Erythroblast (primary cell): ENCODE data around the gene YIF1B.

Source experiments
- DNase-seq, 2 experiments: peaks; one replicate each; lab custom pipeline; 2025; lab: John Stamatoyannopoulos, UW
- GATA1 ChIP-seq: IDR thresholded peaks from 2 replicates; pipeline ENCODE4 v1.6.1; 2011; ENCODE audit warnings: low read depth, mild to moderate bottlenecking, control low read depth, low read length, moderate library complexity
- POLR2A ChIP-seq: IDR thresholded peaks from 2 replicates; pipeline ENCODE4 v1.6.1; 2011; ENCODE audit warnings: mild to moderate bottlenecking, low read length

The YIF1B gene

DNA sequence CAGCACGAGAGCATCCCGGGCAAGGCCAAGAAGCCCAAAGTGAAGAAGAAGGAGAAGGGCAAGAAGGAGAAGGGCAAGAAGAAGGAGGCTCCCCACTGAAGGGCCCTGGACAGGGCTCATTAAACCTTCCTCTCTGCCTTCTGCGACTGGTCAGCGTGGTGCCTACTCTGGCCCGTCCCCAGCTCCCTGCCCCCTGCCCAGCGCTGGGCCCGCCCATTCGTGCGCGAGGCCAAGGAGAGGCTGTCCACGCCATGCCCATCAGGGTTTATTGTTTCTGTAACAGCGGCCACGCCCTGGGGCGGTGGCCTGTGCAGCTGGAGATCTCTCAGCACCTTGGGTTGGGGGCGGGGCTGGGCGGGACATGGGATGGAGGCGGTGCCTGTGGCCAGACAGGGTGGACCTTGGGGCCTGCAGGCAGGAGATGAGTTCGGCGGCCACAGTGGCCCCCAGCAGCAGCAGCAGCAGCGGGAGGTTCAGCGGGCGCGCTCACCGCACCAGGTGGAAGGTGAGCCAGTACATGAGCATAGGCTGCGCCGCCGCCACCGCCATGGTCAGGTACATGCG lies 10.8 kb downstream of the YIF1B start:
- peak; percentile 33 to 67 for DNase-seq
- TF ChIP-seq POLR2A (no peak), GATA1 (no peak)

DNA sequence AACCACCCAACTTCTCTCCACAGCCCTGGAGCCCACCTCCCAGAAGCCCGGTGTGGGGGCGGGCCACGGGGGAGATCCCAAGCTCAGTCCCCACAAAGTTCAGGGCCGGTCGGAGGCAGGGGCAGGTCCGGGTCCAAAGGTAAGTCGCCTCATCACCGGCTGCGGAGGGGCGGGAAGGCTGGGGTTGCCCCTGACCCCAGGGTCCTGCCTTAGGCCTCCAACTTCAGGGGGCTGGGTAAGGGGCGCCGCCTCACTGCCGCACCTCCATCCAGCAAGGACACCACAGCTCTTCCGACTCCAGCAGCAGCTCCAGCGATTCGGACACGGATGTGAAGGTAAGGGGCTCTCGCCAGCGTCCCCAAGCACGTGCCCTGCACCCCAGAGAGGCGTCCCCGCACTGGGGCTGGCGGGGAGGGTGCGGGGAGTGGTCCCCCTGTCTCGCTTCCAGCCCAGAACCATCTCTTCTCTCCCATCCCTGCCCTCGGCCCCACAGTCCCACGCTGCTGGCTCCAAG lies 11.3 kb downstream of the YIF1B start:
- no peak for DNase-seq
- TF ChIP-seq POLR2A (no peak), GATA1 (no peak)

DNA sequence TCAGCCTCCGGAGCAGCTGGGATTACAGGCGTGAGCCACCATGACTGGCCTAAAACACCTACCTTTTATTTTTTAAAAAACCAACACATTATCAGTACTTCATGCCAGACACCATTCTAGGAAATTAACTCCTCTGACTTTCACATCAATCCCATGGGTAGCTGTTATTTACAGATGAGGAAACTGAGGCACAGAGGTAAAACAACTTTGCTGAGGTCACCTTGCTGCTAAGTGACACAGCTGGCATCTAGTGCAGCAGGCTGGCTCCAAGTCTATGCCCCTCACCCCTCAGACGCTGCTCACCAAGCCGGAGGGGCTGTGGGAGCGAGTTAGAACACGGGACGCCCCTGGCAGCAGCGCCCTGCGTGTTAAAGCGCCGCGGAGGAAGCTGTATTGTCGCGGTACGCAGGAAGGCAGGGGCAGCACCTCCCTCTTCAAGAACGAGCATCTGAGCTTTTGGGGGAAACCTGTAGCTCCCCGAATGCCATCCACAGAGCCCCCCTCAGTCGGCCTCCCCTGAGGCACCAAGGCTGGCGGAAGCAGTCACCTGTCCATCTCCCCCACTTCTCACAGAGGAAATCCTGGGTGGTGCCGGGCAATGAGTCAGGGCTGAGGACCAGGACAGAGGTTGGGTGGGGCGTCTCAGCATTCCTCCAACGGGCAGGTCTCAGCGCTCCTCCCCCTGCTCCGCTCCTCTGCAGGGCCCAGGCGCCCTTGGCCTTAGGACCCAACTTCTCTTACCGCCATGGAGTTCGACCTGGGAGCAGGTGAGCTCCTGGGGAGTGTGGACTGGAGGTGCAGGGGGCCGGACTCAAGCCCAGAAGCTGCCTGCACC lies 12.0 kb downstream of the YIF1B start, which contains the start of gene C19orf33:
Gene C19orf33 (plus strand): TSS at position 735 of the 835 bp plus-strand sequence. CDS start 11 bp downstream, at position 746.
- no peak for TF ChIP-seq POLR2A
- no peak for TF ChIP-seq GATA1
- DNase-seq, result no peak

GRCh38 chr19:38298821-38299680 lies 16.7 kb downstream of the YIF1B start:
- DNase-seq, result no peak
- TF ChIP-seq POLR2A (no peak), GATA1 (no peak)

DNA sequence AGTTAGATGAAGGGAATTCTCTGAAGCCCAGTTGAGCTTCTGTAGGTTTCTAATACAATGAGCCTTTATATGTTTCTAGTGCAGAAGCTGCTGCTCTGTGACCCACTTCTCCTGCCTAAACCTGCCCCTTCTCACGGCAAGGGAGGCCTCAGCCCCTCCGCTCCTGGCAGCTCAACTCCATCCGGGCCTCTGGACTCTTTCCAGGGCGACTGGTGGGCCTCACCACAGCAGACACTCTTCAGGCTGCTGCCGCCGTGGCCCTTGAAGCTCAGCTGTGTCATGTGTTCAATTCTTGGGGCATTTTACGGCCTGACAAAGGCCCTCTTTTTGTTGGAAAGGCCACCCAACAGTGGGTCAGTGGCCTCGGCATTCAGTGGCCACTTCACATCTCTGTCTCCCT lies 21.7 kb downstream of the YIF1B start:
- no peak for DNase-seq
- no peak for TF ChIP-seq POLR2A
- TF ChIP-seq GATA1, result no peak

DNA sequence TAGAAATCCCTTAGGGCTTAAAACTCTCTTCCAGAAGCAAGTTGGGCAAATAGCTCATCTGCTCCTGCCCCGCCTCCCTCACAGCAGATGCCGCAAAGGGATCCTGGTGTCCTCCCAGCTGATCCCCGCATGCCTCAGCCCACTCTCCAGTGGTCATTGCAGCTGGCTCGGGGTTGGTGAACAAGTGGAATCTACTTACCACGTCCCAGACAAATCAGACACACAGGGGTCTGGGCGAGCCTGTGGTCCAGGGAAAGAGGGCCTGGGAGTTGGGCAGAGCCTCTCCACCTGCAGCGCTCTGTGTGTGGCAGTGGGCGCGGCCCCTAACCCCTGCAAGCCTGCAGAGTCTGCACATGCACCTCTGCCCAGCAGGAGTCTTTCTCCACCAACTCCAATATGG lies 22.5 kb downstream of the YIF1B start:
- no peak for TF ChIP-seq GATA1
- no peak for TF ChIP-seq POLR2A
- no peak for DNase-seq

DNA sequence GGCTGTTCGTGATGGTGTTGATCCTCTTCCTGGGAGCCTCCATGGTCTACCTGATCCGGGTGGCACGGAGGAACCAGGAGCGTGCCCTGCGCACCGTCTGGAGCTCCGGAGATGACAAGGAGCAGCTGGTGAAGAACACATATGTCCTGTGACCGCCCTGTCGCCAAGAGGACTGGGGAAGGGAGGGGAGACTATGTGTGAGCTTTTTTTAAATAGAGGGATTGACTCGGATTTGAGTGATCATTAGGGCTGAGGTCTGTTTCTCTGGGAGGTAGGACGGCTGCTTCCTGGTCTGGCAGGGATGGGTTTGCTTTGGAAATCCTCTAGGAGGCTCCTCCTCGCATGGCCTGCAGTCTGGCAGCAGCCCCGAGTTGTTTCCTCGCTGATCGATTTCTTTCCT lies 23.9 kb downstream of the YIF1B start:
- TF ChIP-seq POLR2A (no peak), GATA1 (no peak)
- no peak for DNase-seq

DNA sequence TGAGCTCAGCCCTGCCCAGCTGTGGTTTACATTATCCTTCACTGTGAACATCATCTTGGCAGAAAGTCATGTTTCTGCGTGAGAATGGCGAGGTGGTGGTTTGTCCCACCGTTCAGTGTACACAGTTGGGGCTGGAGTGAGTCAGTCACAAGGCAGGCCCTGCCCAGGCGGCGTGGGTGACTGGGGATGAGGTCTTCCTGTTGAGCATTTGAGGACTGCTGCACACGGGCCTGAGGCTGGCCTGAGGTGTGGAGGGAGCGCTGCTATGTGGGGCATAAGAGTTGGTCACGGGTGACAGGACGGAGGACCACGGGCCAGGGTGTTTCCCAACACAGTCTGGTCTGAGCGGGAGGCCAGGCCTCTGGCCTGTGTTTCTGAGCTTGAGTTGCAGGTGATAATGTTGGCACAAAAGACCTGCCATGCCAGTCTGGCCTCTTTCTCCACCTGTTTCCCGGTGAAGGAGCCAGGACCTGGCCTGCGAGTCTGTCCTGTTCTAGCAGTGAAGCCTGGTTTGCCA lies 25.1 kb downstream of the YIF1B start:
- TF ChIP-seq POLR2A, result no peak
- no peak for TF ChIP-seq GATA1
- DNase-seq, result no peak

- DNase-seq, result no peak
- no peak for TF ChIP-seq GATA1
Observed at GRCh38 chr19:38289955-38290354, 25.8 kb downstream of the YIF1B start.

DNA sequence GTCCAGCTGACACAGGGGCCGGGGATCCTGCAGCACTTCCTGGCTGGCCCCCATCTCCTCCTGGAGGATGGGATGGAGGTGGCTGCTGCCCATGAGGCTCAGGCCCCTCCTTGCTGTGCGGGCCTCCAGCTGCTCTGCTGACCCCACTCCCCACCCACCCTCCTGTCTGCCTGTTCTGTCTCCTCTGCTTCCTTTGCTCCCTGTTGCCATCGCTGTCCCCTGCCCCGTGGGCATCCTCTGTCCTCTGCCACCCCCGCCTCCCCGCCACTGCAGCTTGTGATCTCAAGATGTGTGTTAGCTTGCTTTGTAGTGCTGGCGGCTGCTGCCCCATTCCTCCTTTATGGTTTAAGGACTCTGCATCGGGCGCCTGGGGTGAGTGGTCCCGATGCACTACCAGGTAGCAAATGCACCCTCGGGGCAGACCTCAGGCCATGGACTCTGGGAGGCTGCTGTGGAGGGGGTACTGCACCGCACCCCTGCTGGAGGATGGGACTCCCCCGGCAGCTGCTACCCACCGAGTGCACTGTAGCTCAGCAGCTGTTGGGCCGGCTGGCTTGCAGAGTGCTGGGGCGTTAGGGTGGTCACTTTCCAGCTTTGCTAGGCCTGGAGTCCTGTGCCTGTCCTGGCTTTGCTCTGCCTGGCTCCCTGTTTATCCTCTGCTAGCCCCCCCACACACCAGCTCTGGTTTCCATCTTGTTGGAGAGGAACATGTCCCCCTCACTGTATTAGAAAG lies 27.5 kb downstream of the YIF1B start:
- DNase-seq, result no peak

DNA sequence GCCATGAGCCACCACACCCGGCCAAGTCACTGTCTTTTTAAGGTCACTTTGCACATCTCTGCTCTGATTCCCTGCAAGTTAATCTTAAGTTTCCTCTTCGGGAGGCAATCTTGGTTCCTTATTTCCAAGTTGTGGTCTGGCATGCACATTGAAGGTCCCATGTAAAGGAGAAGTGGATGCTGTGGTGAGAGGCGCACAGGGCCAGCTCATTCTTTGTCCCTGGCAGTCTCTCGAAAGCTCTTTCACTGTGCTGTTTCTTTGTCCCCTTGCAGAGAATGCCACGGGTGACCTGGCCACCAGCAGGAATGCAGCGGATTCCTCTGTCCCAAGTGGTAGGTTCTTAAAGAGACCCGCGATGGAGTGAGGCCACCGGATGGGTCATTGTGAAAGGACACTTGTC lies 28.1 kb downstream of the YIF1B start:
- TF ChIP-seq POLR2A (no peak), GATA1 (no peak)
- DNase-seq, result no peak

More for the DNA sequence above, 27.5 kb downstream of the YIF1B start:
- TF ChIP-seq POLR2A, result no peak
- TF ChIP-seq GATA1, result no peak

DNA sequence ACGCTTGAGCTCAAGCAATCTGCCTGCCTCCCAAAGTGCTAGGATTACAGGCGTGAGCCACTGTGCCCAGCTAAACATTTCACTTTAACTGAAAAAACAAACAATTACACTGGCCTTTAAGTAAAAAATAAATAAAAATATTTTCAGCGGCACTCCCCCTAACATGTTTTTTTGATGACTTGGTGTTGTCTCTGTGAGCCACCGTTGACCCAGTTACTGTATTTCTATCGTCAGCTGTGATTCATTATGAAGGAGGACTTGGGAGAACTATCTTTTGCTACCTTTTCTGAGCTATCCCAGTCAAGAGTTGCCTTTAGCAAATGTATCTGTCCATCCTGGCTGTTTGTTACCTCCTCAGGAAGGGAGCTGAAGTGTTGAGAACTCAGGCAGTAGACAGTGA lies 30.2 kb downstream of the YIF1B start:
- DNase-seq, result no peak
- TF ChIP-seq POLR2A (no peak), GATA1 (no peak)

- TF ChIP-seq GATA1, result no peak
- no peak for TF ChIP-seq POLR2A
- DNase-seq, result no peak
Observed at GRCh38 chr19:38284422-38284821, 31.3 kb downstream of the YIF1B start.

DNA sequence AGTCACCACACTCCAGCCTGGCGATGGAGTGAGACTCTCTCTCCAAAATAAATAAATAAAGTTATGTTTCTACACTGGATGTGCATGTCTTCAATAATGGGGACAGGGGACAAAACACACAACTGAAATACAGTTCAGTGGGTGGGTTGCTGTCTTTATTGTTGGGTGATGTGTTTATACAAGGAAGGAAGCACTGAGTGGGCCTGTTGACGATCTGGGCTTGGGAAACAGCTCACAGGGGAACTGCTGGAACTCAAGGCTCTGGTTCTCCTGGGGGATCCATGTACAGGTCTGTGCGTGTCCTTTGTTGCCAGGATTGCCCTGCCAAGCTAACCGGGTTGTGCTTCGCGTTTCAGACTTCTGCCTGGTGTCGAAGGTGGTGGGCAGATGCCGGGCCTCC lies 32.5 kb downstream of the YIF1B start:
- TF ChIP-seq GATA1 (no peak), POLR2A (no peak)
- no peak for DNase-seq
